ENCODE data around the gene SPATC1L.
A peak's percentile ranks its signal among the peaks of the same experiment; 100 is the strongest.

SPATC1L gene

GRCh38 chr21:46188226-46189212 lies 4.3 kb upstream of the SPATC1L start (continued):
- TF ChIP-seq REST (tag by site-specific recombination; IDR thresholded peaks at IDR 0.05) (no peak), ZNF266 (tag by site-specific recombination; IDR thresholded peaks at IDR 0.05; ENCODE audit: low read depth) (no peak), ZNF433 (tag by site-specific recombination; IDR thresholded peaks at IDR 0.05; ENCODE audit: low read depth) (no peak), ZNF394 (tag by site-specific recombination; IDR thresholded peaks at IDR 0.05; ENCODE audit: borderline replicate concordance) (peak; percentile 68), ZNF837 (tag by site-specific recombination; IDR thresholded peaks at IDR 0.05) (no peak), KLF17 (tag by site-specific recombination; IDR thresholded peaks at IDR 0.05) (peak; percentile 66), PRDM10 (tag by site-specific recombination; IDR thresholded peaks at IDR 0.05) (peak; percentile 83), ZBTB17 (tag by site-specific recombination; IDR thresholded peaks at IDR 0.05) (peak; percentile 59; the same call in 1 of the 2 replicates), ZNF701 (tag by site-specific recombination; IDR thresholded peaks at IDR 0.05) (no peak), ZNF600 (tag by site-specific recombination; IDR thresholded peaks at IDR 0.05) (0 out of 2 replicates have a peak, but pooled peaks have one; percentile 41), GLIS1 (tag by site-specific recombination; IDR thresholded peaks at IDR 0.05) (peak; percentile 67), EGR2 (tag by site-specific recombination; IDR thresholded peaks at IDR 0.05; ENCODE audit: low read depth) (peak; percentile 61; the same call in 1 of the 2 replicates), ZNF366 (tag by site-specific recombination; conservative IDR thresholded peaks at IDR 0.05) (peak; percentile 48; the same call in 1 of the 2 replicates), ZNF610 (tag by site-specific recombination; IDR thresholded peaks at IDR 0.05; ENCODE audit: borderline replicate concordance) (no peak), ZNF776 (tag by site-specific recombination; IDR thresholded peaks at IDR 0.05; ENCODE audit: borderline replicate concordance) (no peak), ZNF398 (tag by site-specific recombination; IDR thresholded peaks at IDR 0.05) (no peak), ZNF580 (tag by site-specific recombination; IDR thresholded peaks at IDR 0.05) (no peak), SCRT1 (tag by site-specific recombination; IDR thresholded peaks at IDR 0.05; ENCODE audit: borderline replicate concordance) (no peak), ZBTB44 (tag by site-specific recombination; IDR thresholded peaks at IDR 0.05) (no peak), ZBTB10 (tag by site-specific recombination; IDR thresholded peaks at IDR 0.05) (no peak)

All from HEK293 (cell line).